ENCODE measurements around the gene SUPT20HL2.

DNA sequence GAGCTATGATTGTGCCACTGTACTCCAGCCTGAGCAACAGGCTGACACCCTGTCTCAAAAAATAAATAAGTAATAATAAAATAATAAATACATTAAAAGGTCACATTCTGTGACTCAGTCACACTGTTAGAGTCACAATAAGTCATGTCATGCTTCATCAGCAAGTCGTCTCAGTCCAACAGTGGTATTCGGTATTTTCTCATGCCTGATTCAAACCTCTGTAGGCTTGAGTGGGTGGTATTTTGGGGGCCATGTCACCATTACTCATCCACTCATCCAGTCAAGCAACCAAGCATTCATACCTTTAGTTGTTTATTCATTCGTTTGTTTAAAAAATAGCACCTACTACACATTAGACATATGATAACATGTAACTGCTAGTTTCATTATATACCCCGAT, 46.9 kb downstream of the SUPT20HL2 start:
- TF ChIP-seq CTCF (IDR thresholded peaks at IDR 0.05; ENCODE audit: extremely low read depth in 1 of 2, insufficient read depth in 1 of 2, low read depth in 1 of 2, low read length in 2 of 2): no peak
- no peak for TF ChIP-seq MYC (IDR thresholded peaks at IDR 0.05; ENCODE audit: low read depth, low read length)
- TF ChIP-seq EZH2 (IDR thresholded peaks at IDR 0.05; ENCODE audit: borderline replicate concordance, low read depth, low read length, severe bottlenecking): no peak
